NT2/D1 (cell line): ENCODE results near the gene CRTC1.

ENCODE experiments used
- SUZ12 ChIP-seq: IDR thresholded peaks from 2 replicates; pipeline ENCODE4 v1.6.1; 2011; ENCODE audit not compliant: insufficient read length, insufficient read depth; ENCODE audit errors: extremely low read depth
- YY1 ChIP-seq: IDR thresholded peaks from 2 replicates; pipeline ENCODE4 v1.6.1; 2011; ENCODE audit not compliant: insufficient read length, insufficient read depth
- ZNF274 ChIP-seq: IDR thresholded peaks from 2 replicates; pipeline ENCODE4 v1.6.1; 2011; ENCODE audit warnings: mild to moderate bottlenecking, low read depth, low read length

GRCh38 chr19:18653853-18654252, 29.6 kb upstream of the CRTC1 start:
- TF ChIP-seq YY1 (no peak), ZNF274 (no peak), SUZ12 (no peak)
